Measurements from ENCODE around the gene FARP1.

- no peak for TF ChIP-seq CTCF (IDR thresholded peaks at IDR 0.05; ENCODE audit: control extremely low read depth in 1 of 3, insufficient read depth in 1 of 3, low read depth in 1 of 3, low read length in 3 of 3)
- TF ChIP-seq SIN3A (conservative IDR thresholded peaks at IDR 0.05 in 1 of 2, IDR thresholded peaks at IDR 0.05 in 1 of 2; ENCODE audit: low read depth in 1 of 2, low read length in 2 of 2), result no peak
These were observed 77.4 kb downstream of the FARP1 start for GRCh38 chr13:98220271-98220791.

Data from H1 (cell line).